ENCODE results near the gene ERP27.

GRCh38 chr12:14937689-14938088 is 648 bp downstream of the ERP27 start:
- TF ChIP-seq, protein P1, sequence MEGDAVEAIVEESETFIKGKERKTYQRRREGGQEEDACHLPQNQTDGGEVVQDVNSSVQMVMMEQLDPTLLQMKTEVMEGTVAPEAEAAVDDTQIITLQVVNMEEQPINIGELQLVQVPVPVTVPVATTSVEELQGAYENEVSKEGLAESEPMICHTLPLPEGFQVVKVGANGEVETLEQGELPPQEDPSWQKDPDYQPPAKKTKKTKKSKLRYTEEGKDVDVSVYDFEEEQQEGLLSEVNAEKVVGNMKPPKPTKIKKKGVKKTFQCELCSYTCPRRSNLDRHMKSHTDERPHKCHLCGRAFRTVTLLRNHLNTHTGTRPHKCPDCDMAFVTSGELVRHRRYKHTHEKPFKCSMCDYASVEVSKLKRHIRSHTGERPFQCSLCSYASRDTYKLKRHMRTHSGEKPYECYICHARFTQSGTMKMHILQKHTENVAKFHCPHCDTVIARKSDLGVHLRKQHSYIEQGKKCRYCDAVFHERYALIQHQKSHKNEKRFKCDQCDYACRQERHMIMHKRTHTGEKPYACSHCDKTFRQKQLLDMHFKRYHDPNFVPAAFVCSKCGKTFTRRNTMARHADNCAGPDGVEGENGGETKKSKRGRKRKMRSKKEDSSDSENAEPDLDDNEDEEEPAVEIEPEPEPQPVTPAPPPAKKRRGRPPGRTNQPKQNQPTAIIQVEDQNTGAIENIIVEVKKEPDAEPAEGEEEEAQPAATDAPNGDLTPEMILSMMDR (IDR thresholded peaks at IDR 0.05; ENCODE audit: low read length): peak; percentile 60
- TF ChIP-seq EZH2 (IDR thresholded peaks at IDR 0.05; ENCODE audit: borderline replicate concordance, low read length): no peak

All from OCI-LY1 (cell line).